HG02852 (cell line): ENCODE results near the gene MLLT10.
"Not testable (repeated sequence)": the region's sequence is repeated elsewhere in the genome, so short reads cannot be mapped to it uniquely, and the experiment has no call there.

Experiments
- ATAC-seq: cut with Tn5 transposase; IDR thresholded peaks from one replicate; pipeline ENCODE4 v1.9.1; 2021; ENCODE audit warnings: mild to moderate bottlenecking, moderate library complexity; ENCODE audit not compliant: unreplicated experiment

MLLT10 gene

GRCh38 chr10:21527598-21528235, 6.3 kb upstream of the MLLT10 start:
- ATAC-seq: no peak

DNA sequence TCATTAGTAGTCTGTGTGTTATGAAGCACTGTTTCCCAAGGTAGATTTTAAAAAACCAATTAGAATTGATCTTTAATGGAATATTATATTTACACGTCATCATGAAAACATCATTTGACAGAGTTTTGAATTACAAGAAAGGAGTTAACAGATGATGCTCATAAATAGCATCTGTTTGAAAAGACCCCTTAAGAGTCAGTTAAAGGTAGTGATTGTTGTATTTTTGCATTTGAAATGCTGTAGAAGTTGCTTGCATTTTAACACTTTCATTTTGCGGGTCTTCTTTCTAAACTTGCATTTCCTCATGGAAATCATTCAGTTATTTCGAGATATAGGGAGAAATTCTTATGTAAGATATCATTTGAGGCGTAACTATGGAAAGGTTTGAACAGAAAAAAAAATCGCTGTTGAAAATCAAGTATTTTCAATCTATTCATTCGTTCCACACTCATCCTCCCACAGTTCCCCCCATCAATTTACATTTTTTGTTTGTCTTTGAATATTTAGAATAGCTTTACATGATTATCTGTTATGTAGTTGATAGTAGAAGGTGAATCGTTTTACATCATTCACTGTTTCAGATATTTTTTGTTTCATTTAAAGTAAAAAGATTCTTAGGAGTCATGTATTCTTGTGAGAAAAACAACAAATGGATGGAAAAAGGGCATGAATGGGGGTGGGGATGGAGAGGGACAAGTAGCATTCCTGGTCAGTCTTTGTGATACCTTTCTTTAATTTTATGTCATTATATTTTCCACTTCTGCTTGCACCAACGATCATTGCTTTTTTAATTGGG, 5.6 kb upstream of the MLLT10 start:
- ATAC-seq: no peak

DNA sequence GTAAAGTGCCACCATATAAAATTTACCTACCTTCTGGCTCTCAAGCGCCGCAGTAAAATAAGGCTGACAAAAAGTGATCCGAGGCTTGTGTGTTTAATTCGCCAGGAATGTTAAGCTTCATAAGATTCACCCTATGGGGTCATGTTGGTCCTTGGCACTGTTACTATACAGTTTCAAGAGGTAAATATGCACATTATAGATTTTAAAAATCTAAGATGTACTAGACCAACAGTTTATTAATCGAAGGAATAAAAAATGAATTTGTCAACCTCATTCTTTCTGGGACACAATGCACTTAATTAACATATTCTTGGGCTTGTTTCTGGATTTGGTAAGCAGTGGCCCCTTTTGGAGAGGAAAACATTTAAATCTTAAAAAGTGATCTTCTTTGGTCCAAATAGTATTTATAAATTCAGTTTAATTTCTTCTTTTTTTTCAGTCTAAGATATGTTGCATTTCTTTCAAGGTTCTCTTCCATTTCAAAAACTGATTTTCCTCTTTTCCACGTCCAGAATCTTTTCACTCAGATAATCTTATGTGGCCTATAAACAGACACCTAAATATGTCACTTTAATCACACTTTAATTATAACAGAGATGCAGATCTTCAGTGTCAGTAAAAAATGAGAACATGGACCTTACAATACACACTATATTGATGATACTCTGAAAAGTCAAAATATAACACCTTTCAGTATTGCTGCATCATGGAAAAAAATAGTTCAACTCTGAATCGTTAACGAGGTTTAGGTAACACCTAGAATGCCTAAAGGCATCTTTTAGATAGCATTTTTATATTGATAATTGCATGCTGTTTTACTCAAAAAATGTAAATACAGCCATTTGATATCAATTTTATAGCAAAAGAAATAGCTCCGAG, 4.8 kb upstream of the MLLT10 start:
- ATAC-seq: no peak

- no peak for ATAC-seq
Observed at GRCh38 chr10:21530168-21530567, 3.9 kb upstream of the MLLT10 start.

- no peak for ATAC-seq
Observed at GRCh38 chr10:21530641-21531040, 3.4 kb upstream of the MLLT10 start.

DNA sequence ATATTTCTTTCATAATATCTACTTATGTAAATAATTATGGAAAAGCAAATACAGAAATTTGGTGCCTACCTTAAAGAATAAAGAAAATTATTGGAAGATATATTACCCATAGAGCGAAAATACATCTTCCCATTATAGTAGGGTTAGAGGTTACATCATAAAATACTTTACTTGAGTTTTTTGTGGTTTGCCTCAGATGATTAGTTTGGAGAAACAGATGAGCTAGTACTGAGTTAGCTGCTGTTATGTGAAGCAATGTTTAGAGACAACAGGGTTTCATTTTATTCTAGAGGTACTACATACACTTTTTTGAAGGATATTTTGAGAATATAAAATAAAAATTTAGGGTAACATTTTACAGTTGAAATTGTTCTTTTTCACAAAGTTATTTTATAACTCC, 2.9 kb upstream of the MLLT10 start:
- no peak for ATAC-seq

GRCh38 chr10:21532694-21533466, 1.2 kb upstream of the MLLT10 start:
- no peak for ATAC-seq

GRCh38 chr10:21534280-21534586, 201 bp downstream of the MLLT10 start:
- ATAC-seq: no peak

DNA sequence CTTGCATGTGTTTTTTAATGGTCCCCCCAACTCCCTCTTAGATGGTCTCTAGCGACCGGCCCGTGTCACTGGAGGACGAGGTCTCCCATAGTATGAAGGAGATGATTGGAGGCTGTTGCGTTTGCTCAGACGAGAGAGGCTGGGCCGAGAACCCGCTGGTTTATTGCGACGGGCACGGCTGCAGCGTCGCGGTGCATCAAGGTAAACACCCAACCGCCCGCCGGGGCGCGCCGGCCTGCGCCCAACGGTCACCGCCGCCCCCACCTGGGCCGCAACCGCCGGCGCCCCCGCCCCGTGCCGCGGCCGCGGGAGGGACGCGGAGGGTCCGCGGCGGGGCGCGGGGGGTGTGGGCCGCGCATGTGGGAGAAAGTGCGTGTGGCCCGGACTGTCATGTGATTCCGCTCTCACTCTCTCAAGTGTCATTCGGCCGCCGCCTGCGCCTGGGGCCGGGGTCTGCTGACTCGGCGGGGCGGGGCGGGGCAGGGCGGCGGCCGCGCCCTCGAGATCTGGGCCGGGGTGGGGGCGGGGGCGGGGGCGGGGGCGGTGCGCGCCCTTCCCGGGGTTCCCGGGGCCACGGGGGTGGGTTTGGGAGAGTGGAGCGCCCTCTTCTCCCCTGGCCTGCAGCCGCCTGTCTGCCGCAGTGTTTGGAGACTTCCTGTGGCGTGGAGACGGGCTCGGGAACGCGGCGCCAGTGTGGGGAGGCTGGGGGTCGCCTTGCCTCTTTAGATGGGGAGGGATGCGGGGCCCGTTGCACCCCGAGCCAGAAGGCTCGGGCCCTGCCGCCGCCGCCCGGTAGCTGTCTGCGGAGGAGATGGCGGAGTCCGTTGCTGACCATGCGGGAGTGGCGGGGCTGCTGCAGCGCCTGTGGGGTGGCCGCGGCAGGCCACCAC, 817 bp downstream of the MLLT10 start:
- ATAC-seq: peak; percentile 21

GRCh38 chr10:21535494-21535965, 1.5 kb downstream of the MLLT10 start:
- ATAC-seq: no peak

GRCh38 chr10:21535976-21536375, 1.9 kb downstream of the MLLT10 start:
- not testable (repeated sequence) for ATAC-seq

DNA sequence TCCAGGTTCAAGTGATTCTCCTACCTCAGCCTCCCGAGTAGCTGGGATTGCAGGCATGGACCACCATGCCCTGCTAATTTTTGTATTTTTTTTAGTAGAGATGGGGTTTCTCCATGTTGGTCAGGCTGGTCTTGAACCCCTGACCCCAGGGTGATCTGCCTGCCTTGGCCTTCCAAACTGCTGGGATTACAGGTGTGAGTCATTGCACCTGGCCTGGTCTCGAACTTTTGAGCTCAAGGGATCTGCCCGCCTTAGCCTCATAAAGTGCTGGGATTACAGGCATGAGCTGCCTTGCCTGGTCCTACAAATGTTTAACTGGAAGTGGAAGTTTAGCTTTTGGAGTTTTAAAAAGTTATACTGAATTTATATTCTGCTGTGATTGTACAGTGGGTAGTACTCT, 2.8 kb downstream of the MLLT10 start:
- no peak for ATAC-seq

- not testable (repeated sequence) for ATAC-seq
Observed at GRCh38 chr10:21540701-21541100, 6.7 kb downstream of the MLLT10 start.

GRCh38 chr10:21547246-21547645, 13.2 kb downstream of the MLLT10 start:
- ATAC-seq: no peak

DNA sequence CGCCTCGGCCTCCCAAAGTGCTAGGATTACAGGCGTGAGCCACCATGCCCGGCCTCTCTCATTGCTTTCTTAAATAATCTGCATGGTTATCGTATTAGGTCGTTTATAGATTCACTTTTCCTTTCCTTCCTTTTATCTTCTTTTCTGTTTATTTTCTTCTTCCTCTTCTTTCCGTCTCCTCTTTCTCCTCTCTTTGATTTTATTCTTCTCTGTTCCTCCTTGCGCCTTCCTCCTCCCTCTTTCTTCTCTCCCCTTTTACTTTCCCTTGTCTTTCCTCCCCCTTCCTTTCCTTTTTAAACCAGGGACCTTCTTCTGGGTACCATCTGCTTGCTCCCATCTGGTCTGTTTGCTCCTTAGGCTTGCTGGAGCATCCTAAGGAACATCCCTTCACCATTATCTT, 18.6 kb downstream of the MLLT10 start:
- no peak for ATAC-seq

DNA sequence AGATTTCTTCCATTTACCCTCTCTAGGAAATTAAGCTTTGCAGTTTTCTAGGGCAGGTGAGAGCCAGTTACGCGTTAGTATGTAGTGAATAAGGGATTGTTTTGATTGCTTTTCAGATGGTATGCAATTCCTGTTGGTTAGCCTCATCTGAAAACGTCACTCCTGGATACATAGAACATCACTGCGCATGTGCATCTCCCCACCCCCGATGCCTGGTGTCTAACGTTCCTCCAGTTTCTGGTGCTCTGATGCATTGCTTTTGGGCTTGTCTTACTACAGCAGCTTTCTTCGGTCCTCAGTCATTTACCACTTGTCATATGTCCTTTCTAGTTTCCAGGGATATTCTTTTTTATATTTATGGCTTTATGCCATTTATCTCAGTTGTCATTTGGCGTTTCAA, 22.5 kb downstream of the MLLT10 start:
- ATAC-seq: no peak

DNA sequence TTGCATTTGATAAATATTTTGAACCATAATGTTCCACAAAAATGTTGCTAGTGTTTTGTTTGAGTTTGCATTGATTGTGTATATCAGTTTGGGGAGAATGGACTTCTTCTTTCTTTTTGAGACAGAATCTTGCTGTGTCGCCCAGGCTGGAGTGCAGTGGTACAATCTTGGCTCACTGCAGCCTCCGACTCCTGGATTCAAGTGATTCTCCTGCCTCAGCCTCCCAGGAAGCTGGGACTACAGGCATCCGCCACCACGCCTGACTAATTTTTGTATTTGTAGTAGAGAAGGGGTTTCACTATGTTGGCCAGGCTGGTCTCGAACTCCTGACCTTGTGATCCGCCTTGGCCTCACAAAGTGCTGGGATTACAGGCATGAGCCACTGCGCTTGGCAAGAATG, 25.0 kb downstream of the MLLT10 start:
- ATAC-seq: not testable (repeated sequence)

- no peak for ATAC-seq
Observed at GRCh38 chr10:21570761-21571521, 36.9 kb downstream of the MLLT10 start.

DNA sequence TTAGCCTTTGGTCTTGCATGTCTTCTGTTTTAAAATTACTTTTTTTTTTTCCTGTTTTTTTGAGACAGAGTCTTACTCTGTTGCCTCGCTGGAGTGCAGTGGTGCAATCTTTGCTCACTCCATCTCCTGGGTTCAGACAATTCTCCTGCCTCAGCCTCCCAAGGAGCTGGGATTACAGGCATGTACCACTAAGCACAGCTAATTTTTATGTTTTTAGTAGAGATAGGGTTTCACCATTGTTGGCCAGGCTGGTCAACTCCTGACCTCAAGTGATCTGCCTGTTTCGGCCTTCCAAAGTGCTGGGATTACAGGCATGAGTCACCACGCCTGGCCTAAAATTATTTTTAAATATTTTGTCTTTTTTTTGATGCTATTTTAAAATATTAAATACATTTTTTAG, 38.5 kb downstream of the MLLT10 start:
- ATAC-seq: no peak
